Activated CD4-positive, alpha-beta T cell treated with anti-CD3 and anti-CD28 coated beads for 48 hours (primary cell): Measurements from ENCODE around the gene MUSK.
"Not testable (repeated sequence)": the region's sequence is repeated elsewhere in the genome, so short reads cannot be mapped to it uniquely, and the experiment has no call there.

Experiments used
- DNase-seq: peaks from one replicate; pipeline ENCODE4 v3.0.0-alpha.2; 2020

Gene MUSK

DNA sequence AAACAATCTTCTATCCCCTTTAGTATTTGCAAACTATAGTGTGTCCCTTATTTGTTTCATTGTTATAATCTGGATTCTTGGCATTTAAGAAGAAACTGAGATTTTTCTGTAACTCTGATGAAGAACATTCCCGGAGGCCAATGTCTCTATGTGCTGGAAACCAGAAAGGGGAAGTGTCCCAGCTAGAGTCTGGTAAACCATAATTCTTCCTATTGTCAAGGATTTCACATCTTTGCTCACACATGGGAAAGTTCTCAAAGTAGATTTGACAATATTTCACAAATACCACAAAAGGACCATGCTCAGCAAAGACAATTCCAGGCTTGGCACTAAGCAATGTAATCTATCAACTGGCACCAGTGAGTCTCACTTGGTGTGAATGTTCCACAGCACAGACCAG, 146.8 kb downstream of the MUSK start:
- no peak for DNase-seq

GRCh38 chr9:110820381-110820780, 151.8 kb downstream of the MUSK start:
- no peak for DNase-seq

DNA sequence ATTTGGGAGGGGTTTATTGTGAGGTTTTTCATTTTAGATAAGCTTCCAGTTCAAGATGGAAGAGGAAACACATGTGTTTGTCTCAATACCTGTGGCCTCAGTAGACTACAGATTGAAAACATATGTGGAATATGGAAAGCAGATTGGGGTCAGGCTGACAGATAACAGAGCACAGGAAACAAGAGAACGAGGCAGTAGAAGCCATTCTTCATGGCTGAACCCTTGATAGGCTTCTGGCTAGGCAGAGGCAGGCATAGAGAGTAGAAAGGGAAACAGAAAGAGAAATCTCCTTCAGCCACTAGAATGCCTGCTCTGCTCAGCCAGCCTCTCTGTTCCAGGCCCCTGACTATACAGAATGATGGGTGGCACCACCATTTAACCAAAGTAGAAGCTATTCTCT, 152.5 kb downstream of the MUSK start:
- DNase-seq = no peak

DNA sequence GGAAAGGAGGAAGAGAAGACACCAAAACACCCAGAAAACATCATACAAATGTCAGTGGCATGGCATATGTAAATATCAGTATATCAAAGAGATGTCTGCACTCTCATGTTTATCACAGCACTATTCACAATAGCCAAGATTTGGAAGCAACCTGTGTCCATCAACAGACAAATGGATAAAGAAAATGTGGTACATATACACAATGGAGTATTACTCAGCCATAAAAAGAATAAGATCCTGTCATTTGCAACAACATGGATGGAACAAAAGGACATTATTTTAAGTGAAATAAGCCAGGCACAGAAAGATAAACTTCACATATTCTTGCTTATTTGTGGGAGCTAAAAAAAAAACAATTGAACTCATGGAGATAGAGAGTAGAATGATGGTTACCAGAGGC, 156.5 kb downstream of the MUSK start:
- DNase-seq = not testable (repeated sequence)

GRCh38 chr9:110825950-110826349, 157.4 kb downstream of the MUSK start:
- no peak for DNase-seq

DNA sequence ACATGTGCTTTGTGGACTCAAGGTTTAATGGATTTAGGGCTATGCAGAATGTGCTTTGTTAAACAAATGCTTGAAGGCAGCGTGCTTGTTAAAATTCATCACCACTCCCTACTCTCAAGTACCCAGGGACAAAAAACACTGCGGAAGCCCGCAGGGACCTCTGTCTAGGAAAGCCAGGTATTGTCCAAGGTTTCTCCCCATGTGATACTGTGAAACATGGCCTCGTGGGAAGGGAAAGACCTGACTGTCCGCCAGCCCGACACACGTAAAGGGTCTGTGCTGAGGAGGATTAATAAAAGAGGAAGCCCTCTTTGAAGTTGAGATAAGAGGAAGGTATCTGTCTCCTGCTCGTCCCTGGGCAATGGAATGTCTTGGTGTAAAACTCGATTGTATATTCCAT, 157.8 kb downstream of the MUSK start:
- DNase-seq = not testable (repeated sequence)

DNA sequence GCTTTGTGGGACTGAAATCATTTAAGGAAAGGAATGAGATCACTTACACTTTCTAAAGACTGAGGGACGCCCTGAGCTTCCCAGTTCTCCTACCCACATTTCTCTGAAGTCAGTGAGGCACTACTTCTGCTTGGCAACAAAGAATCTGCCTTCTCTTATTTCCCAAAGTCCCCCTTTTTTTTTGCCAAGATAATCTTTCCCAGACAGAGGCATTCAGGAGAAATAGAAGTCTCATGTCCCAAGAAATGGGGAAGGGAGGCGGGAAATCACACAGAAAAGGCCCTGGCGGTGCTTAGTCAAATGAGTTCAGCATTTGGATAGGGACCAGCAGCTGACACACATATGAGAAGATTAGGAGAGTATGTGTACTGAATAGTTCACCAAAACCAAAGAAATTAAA, 159.7 kb downstream of the MUSK start:
- DNase-seq = no peak

GRCh38 chr9:110830495-110830894, 161.9 kb downstream of the MUSK start:
- no peak for DNase-seq

DNA sequence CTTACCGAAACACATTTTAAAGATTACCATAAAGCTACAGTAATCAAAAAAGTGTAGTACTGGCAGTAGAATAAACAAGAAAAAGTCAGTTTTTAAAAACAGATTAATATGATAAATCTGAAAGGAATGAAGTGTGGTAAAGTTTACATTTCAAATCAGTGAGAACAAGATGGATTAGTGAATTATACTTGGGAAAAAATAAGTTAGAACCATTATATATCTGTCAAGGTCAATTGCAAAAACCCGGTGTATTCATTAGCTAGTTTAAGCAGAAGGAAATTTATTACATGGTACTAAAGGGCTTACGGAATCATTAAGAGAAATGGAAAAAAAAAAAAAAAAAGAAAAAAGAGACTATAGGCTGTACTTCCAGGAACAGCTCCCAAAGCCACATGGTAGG, 164.3 kb downstream of the MUSK start:
- DNase-seq = no peak

DNA sequence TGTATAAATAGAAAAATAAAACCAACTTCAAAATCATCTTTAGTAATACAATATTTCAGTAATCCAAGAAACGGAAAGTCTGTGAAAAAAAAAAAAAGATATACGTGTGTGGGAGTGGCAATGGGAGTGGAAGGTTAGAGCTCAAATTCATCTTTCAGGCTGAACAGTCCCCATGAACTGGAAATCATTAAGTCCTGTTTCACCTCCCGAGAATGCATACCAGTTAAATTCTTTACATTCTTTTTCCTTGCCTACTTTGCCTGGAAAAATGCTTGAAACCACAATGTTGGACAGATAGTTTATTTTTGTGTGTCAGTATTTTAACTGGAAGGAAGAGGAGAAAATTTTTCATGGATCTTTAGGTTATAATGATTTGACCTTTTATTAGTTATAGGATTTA, 166.8 kb downstream of the MUSK start:
- no peak for DNase-seq

- DNase-seq = no peak
Measured at GRCh38 chr9:110835859-110836271, 167.3 kb downstream of the MUSK start.

GRCh38 chr9:110837401-110838005, 168.9 kb downstream of the MUSK start:
- DNase-seq = no peak

DNA sequence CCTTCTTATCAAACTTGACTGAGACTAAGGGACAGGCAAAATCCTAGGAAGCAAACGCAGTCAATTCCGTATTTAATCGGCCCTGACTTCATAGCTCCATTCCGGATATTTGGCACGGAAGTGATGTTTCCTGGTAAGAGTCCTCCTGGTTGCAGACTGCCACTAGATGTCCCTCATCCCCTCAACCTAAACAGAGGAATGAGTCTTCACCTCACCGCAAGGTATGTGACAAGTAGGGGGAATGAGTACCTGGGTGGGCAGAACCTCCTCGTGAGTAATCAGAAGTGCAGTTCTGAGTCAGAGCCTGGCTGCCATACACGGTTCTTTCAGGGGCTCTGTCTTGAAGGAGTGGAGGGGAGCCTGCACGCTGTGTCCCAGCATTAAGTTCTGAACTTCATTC, 173.6 kb downstream of the MUSK start:
- DNase-seq = no peak

- no peak for DNase-seq
Measured at GRCh38 chr9:110842986-110843385, 174.4 kb downstream of the MUSK start.

- DNase-seq = no peak
Measured at GRCh38 chr9:110844121-110844520, 175.5 kb downstream of the MUSK start.

- no peak for DNase-seq
Measured at GRCh38 chr9:110846215-110846614, 177.6 kb downstream of the MUSK start.

DNA sequence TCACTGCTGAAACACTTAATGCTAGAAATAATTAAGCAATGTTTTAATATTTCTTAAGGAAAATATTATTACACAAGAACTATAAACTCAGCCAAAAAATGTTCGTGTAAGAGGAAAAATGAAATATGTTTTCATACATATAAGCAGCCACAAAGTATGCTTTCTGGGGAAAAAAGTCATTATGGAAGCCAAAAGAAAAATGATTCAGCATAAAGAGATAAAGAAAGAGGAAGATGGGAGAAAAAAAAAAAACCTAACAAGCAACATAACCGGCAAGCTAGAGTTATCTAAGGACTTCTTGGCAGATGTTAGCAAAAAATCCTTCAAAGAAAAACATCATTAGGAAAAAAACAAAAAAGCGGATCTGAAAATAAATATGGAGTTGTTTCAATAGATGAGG, 179.1 kb downstream of the MUSK start:
- no peak for DNase-seq

- no peak for DNase-seq
Measured at GRCh38 chr9:110850401-110851135, 182.0 kb downstream of the MUSK start.
